ENCODE measurements around the gene POPDC2.

DNA sequence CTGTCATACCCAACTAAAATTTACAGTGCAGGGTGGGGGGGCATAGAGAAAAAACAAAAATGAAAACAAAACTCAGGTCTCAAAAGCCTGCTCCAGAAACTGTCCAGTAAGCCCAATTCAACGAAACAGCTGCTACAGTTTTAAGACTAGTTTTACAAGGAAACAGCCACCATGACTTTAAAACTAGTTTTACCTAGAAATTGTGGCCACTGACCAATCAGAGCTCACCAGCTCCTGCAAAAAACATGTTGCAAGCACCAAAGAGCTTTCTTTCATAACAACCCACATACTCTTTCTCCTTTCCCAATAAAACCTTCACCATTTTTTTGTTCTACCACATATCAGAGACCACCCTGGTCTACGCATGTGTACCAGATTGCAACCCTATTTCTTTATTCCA, 35.1 kb upstream of the POPDC2 start:
- TF ChIP-seq POLR2A (IDR thresholded peaks at IDR 0.05; ENCODE audit: low read depth, low read length): no peak
- TF ChIP-seq RFX5 (IDR thresholded peaks at IDR 0.05; ENCODE audit: low read depth, low read length): no peak
- TF ChIP-seq CTCF (conservative IDR thresholded peaks at IDR 0.05; ENCODE audit: low read depth, low read length): no peak
- no peak for TF ChIP-seq CEBPB (IDR thresholded peaks at IDR 0.05; ENCODE audit: low read depth, low read length)
- no peak for TF ChIP-seq NFE2L2 (IDR thresholded peaks at IDR 0.05; ENCODE audit: low read depth, low read length)
- no peak for TF ChIP-seq SMC3 (IDR thresholded peaks at IDR 0.05; ENCODE audit: low read depth, low read length)
- no peak for TF ChIP-seq USF2 (IDR thresholded peaks at IDR 0.05; ENCODE audit: low read depth, low read length)
- TF ChIP-seq MAFK (IDR thresholded peaks at IDR 0.05; ENCODE audit: low read depth, low read length): no peak
- TF ChIP-seq RAD21 (IDR thresholded peaks at IDR 0.05; ENCODE audit: low read length): no peak
